Measurements from ENCODE around the gene MAGEF1.
"Not testable (repeated sequence)": the region's sequence is repeated elsewhere in the genome, so short reads cannot be mapped to it uniquely, and the experiment has no call there.

The MAGEF1 gene

DNA sequence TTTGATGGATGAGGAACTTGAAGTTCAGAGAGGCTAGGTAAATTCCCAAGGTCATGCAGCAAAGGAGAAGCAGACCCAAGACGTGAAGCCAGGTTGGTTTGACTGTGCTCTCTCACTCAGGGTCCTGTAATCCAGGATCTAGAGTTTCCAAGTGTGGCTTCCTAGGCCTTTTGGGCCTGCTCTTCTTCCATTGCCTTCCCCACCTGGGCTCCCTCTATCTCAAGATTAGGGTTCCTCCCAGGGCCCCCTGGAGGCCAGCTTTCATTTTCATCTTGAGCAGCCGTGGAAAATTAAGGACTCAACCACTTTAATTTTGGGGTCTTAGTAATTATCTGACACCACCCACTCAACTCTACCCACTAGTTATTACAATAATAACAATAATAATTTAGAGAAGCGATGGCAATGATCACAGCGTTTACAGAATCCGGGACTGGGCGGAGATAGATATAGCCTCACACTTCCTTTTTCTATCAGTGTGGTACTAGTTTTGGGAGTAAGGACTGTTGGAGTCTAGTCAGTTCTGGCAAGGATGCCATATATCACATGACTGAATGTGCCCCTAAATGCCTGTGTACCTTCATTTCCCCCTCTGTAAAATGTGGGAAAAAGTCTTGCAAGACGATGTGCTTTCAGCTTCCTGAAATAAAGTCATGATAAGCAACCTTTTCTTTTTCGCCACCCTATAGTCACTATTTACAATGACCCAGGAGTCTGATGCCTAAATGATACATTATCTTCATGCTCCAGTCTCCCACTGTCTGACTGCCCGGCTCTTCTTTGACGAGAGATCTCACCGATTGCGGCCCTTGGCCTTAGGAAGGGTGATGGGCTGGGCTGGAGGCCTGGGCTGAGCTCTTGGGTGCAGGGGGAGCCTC, 30.2 kb upstream of the MAGEF1 start:
- DNase-seq: no peak

DNA sequence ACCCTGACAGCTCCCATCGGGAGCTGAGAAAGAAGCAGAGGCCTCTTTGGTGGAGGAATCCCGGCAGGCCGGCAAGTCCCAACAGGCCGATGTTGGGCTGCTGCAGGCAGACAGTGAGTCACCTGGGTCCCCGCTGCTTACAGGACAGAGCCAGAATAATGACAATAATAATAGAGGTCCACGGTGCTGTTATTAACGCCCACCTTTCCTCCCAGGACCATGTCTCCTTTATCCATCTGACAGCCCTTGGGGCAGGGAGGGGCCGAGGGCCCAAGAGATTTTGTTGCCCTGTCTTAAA, 29.3 kb upstream of the MAGEF1 start:
- no peak for DNase-seq

DNA sequence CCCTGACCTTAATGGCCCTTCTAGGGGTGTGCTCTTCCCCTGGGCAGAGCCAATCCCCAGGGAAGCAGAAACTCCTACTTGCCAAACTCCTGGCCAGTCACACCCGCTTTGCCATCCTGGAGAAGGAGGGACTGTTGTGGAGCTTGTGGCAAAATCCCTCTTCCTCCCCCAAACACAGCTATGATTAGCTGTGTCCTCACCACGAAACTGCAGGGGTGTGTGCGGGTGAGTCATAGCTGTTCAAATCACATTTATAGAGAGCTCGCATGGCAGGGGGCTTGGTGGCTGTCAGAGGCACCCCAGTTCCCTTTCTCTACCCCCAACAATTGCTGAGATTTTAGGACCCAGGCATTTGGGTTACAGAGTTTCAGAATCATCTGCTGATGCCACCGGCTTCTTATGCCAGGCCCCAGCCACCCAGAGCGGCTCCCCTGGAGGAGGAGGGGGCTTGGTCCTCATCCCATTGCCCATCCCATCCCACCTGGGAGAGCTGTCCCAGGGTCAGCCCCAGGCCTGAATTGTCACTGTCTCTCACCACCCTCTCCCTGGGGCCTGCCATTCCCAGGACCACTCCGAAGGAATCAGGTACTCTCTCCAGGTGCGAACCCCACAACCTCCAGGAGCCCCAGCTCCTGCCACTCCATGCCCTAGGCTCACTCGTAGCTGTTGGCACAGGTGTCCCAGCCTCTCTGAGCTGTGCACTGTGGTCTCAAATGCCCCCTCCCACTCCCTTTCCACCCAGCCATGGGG, 28.8 kb upstream of the MAGEF1 start:
- DNase-seq: no peak

DNA sequence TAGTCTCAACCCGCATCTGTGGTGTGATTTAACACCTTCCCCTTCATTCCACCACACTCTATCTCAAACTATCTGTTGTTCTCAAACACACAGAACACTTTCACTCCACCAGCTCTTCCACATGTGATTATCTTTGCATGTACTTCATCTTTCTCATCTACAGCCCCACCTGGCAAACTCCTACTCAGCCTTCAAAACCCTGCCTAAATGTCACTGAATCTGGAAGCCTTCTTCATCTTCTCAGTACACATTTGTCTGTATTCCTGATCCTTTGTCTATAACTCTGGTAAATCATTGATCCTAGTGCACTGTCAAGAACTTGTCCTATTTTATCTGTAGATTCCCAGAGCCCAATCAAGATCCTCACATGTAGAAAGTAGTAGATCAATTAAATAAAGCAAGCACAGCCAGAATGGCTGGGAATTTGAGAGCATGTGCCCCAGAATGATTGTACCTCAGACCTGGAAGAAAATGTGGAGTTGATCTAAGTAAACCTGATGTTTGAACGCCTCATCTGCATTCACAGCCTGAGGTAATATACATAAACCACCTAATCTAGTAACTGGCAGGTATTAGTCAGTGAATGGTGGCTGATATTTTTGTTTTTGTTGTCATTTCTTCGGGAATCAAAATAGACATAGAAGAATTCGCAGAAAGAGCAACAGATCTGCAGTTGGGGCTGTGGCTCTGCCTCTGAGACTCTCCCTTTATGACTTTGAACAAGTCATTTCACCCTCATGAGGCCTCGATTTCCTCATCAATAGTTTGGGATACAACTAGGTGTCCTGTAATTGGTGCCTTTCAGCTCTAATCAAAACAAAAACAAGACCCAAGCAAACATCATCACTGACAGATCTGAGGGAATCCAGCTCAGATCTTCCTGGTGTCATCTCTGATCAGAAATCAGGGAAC, 28.0 kb upstream of the MAGEF1 start:
- no peak for DNase-seq

DNA sequence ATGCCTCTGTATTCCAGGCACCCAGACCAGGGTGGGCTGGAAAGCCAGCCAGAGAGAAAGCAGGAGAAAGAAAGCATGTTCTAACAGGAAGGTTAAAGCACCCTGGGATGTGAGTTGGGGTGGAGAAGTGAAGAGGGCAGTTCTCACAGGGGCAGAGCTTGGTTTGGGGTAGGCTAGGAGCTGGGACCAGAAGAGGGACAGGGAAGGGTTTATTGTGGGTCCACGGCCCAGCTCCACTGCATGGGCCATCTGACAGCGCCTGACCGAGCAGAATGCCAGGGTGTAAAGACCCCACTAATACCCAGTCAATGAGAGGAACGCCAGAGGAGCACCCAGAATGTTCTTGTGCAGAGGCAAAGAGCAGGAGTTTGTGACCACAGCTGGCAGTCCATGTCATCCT, 27.1 kb upstream of the MAGEF1 start:
- no peak for DNase-seq

DNA sequence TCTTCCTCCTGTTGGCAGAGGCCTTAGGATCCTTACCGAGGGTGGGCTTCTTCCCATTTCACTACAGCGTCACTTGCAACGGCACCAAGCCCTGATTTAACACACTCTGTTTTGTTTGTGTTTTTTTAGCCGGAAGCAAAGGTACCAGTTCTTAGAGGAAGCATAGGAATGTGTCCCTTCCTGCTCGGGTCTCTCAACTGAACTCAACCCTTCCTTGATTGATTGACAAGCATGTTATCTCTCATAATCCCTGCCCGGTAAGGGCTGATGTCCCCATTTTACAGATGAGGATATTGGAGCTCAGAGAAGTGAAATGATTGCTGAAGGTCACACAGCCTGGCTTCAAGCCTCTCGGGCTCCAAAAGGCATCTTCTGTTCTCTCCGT, 26.6 kb upstream of the MAGEF1 start:
- DNase-seq: no peak

DNA sequence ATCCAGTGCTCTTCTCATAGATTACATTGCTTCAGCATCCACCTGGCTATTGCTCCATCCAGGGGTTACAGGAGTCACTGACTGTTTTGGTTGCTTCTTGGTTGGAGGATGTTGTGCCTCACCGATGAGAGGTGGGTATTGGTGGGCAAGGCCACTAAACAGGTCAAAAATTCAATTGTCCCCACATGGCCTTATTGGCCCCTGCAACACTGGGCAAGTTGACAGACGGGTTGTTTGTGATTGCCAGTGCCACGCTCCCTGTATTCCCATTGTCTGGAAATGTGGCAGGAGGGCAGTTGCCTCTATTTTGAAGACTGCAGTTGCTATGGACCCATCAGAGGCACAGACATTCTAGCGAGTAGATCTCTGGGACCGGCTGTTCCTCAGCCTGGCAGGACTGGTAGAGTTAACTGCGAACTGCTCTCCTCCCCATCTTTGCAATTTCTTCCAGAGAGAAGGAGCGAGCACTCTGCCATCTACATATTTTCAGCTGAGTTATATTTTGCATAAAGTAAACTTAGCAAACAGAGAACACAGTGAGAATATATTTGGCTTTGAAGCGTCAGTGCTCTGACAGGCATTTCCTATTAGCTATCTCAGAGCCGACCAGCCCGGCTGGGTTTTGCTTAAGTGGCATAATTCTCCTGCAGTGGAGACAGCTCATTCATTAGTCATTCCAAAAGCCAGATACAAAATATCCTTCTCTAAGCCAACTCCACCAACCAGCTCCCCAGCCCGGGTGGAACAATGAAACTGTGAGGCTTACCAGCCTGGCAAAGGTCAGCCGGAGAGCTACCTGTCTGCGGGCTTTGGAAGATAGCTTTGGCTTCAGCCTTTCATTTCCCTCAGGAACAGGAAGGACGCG, 26.0 kb upstream of the MAGEF1 start:
- DNase-seq: no peak

DNA sequence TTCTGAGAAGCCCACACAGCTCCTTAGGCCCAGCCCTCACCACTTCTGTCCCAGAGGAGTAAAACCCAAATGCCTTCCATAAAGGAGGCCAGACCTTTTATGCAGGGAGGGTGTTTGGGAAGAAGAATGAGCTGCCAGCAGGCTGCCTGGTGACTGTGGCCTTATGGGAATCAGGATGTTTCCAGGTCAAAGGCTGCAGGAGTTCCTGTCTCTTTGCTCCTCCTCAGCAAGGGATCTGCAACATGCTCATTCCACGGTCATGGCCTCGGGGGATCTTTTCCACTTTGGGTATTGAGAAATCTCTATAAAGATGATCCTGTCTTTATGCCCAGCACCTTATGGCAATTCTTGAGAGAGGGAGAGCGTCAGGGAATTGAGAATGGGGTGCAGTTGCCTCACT, 25.2 kb upstream of the MAGEF1 start:
- no peak for DNase-seq

DNA sequence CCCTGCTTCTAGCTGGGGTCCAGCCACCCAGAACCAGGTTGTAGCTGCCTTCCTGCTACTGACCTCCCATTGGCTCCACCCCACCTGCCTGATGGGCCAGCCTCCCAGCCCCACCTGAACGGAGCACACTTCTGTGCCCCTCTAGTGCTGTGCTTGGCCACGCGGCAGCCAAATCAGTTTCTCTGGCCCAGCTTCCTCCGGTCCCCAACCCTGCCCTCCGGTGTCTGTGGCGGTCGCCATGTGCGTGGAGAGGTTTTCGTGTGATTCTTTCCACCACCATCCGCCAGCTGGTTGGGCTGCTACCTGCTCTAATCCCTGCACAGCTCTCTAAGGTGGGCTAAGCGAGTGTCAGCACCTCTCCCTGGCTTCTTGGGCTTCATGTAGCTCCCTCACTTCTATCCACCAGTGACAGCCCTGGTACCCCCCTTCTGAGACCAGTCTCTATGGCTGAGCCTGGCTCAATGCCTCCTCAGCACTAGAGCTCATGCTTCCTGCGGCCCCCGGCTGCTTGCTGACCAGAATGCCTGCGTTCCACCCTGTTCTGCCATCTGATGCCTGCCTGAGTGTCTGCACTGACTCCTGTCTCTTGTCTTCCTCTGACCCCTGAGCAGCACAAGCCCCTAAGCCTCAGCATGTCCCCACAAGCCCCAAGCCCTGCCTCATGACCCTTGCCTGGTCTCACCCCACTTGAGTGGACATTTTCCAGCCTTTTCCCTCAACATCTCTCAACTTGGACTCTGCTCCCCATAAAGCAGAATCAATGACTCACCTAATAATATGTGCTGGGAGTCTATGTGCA, 23.2 kb upstream of the MAGEF1 start:
- DNase-seq: no peak

DNA sequence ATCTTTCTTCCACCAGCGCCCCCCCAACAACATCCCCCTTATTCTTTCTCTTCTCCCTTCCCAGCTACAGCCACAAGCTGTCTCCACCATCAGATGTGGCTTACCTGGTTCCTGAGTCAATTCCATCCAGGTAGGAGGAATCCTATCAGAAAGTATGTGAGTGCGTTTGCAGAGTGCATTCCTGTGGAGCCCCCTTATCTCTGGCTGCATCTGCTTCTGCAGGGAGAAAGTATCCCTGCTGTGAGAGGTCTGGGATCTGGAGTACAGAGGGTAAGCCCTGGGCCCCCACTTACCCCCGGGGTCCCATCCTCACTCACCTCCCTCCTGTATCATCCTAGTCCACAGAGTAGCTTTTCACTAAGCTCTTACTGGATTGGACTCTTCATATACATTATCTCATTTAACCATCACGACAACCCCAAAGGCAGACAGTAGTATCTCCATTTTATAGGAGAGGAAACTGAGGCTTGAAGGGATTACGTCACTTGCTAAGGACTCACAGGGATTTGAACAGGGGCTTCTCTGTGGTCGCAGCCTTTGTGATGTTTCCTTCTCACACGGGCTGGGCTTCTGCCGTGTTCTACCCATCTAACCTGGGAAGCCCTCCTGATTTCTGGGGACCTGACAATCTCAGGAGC, 22.2 kb upstream of the MAGEF1 start:
- no peak for DNase-seq

DNA sequence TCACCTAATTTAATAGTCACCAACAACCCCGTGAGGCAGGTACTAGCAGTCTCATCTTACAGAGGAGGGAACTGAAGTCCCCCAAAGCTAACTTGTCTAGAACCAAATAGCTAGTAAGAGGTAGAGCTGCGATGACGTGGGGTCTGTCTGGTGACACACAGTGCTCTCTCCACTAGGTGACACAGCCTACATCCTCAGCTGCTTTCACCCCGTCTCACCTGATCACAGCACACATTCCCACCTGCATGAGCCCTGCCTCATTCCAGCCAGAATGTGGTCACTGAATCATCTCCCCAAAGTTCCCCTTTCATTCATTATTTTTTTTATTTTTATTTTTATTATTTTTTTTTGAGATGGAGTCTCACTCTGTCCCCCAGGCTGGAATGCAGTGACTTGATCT, 21.3 kb upstream of the MAGEF1 start:
- DNase-seq: no peak

DNA sequence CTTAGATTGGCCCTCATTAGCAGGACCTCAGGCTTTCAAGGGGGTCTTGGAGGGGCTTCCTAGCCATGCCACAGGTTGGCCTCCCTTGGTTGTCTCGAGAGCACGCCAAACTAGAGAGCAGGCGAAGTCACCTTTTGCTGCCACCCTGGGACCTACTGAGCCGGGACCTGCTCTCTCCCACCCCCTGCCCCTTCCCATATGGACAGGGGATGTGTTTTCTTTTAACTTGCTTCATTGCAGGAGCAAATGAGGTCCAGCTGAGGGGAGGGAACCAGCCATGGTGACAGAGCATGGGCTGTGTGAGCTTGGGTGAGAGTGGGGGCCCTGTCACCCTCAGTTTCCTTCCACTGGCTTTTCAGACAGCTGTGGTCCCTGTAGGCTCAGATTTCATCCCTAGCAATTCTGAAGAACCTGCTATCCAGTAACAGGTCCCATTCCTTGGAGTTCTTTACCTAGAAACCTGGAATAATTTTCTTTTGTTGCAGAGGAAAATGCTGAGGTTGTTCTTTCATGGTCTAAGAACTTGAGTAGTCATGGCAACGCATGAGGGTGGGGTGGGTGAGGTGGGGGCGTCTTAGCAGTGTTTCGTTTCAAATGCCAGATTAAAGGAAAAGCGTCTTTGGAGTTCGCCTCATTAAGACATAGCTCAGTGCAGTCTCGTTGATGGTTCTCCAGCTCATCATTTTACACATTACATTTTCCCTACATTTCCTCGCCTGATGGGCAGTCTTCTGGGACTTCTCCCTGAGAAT, 20.1 kb upstream of the MAGEF1 start:
- no peak for DNase-seq

DNA sequence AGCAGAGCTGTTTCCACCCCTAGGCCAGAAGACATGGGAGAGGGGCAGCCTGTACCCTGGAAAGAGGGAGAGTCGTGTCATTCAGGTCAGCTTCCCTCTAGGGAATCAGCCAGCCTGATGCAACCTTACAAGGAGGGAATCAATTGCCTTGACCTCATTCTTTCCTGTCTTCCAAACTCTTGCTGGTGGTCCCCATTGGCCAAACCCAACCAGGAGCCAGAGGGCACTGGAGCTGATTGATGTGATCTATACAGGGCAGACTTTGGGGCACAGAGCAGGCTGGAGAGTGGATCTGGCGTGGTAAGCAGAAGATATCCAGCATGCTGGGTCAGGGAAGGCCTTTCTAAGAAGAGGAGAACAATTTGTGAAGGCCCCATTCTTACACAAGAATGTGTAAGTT, 19.1 kb upstream of the MAGEF1 start:
- no peak for DNase-seq

DNA sequence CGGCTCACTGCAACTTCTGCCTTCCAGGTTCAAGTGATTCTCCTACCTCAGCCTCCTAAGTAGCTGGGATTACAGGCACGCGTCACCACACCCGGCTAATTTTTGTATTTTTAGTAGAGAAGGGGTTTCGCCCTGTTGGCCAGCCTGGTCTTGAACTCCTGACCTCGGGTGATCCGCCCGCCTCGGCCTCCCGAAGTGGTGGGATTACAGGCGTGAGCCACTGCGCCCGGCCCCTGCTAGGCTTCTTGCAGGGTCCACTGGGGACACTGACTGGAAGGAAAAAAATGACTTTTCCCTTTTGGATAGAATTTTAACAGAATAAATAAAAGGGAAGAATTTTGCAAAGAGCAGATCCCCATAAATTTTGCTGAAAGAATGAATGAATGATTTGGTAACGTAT, 17.3 kb upstream of the MAGEF1 start:
- not testable (repeated sequence) for DNase-seq

DNA sequence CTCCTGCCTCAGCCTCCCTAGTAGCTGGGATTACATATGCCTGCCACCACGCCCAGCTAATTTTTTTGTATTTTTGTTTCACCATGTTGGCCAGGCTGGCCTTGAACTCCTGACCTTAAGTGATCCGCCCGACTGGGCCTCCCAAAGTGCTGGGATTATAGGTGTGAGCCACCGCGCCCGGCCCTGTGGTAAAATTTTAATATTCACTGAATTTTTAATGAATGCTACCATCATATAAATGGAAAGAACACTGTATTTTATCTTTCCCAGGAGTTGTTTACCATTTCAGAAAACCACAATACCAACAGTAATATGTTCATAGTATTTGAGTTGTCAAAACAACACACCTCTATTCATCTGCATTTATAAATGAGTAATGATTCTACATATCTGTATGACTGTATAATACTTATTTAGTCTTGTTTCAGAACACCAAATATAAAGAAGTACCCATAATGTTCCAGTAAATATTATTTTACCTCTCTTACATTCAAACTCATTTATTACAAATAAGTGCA, 16.2 kb upstream of the MAGEF1 start:
- no peak for DNase-seq

DNA sequence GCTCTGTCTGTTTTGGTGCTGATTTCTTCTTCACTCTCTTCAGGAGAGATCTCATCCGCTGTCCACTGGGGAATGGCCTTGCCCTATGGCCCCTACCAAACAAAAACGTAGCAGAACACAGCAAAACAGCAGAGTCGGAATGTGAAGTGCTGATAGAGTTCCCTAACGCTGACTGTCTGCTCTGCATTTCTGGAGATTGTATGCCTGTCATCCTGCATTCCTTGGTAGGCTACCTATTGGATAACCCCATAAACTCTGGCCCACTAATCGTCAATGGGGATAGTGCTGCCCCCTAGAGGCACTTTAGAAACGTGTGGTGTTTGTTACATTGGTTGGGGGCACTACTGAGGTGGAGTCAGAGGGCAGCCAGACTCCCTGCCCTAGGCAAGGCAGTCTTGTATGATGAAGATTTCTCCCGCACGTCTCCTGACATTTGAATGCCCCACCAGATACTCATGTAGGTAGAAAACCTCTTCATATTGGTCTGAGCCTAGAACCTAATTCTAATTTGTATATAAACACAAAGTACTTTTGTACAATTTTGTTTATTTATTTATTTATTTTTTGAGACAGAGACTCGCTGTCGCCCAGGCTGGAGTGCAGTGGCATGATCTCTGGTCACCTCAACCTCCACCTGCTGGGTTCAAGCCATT, 15.6 kb upstream of the MAGEF1 start:
- peak; percentile 69 for DNase-seq

DNA sequence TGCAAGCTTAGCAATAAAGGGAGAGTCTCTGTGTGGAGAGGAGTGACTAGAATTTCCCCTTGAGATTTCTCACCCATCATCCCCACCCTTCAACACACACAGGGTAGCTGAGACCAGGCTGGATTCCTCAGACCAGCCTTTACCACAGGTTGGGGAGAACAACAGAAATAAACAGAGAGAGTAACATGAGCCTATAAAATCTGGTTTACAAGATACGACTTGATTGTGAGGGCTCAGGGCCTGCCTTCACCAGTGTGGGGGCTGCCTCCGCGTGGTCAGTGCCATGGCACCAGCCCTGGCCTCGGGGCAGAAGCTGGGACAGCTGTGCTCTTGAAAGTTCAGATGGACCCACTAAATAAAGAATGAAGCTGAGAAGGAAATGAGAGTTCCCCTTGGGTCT, 14.6 kb upstream of the MAGEF1 start:
- DNase-seq: no peak

DNA sequence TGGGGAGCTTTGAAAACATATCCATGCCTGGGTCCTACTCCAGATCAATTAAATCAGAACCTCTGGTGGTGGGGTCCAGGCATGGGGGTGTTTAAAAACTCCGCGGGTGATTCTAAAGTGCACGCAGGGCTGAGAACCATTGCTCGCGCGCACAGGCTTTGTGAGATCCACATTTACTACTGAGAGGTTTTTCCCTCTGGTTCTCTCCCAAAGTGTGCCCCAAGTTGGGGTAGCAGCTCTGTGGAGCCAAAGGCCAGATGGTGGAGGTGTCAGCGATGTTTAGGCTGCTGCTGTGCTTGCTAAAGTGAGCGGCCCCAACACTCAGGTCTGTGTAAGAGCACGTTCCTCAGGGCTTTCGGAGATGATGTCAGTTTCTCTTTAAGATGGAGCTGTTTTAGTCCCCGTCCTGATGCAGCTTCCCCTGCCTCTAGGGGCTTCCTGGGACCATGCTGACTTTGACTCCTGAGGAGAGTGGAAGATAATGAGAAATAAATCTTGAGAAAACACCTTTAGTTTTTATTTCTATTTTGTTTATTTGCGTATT, 13.4 kb upstream of the MAGEF1 start:
- DNase-seq: no peak

DNA sequence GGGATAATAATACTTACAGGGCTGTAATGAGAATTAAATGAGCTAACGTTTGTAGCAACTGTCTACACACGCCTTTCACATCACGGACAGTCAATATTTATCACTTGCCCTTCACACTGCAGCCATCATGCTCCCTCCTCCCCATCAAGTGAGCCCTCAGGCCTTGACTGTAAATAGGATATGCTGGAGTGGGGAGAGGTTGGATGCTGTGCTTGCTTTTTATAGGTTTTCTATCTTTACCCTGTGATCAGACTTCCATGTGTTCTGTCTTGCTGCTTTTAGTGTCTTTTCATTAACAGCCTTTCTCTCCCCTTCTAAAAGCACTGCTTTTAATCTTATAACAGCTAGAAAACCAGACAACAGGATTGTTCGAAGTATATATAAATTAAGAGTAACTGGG, 12.8 kb upstream of the MAGEF1 start:
- no peak for DNase-seq

Measured in NCI-H1092 treated with DMSO at 0.1 percent for 48 hours (cell line).